HG03039 (cell line): ENCODE data around the gene IFITM5.
A peak's percentile ranks its signal among the peaks of the same experiment; 100 is the strongest.
"Not testable (repeated sequence)": the region's sequence is repeated elsewhere in the genome, so short reads cannot be mapped to it uniquely, and the experiment has no call there.

Experiments used
- ATAC-seq: cut with Tn5 transposase; IDR thresholded peaks from one replicate; pipeline ENCODE4 v1.9.1; 2021; ENCODE audit warnings: mild to moderate bottlenecking, moderate library complexity; ENCODE audit not compliant: unreplicated experiment

The IFITM5 gene

GRCh38 chr11:313304-313786 lies 14.0 kb upstream of the IFITM5 start:
- ATAC-seq: no peak

GRCh38 chr11:312092-312816 lies 12.9 kb upstream of the IFITM5 start:
- no peak for ATAC-seq

- ATAC-seq: peak; percentile 32
Measured at GRCh38 chr11:311013-311748, 11.9 kb upstream of the IFITM5 start.

- ATAC-seq: not testable (repeated sequence)
Measured at GRCh38 chr11:309979-310572, 10.8 kb upstream of the IFITM5 start.

- not testable (repeated sequence) for ATAC-seq
Measured at GRCh38 chr11:308740-309665, 9.7 kb upstream of the IFITM5 start.

GRCh38 chr11:307766-308708 lies 8.7 kb upstream of the IFITM5 start, which contains the start of gene IFITM2:
TSS of gene IFITM2 (plus strand) at chr11:307816. CDS start at chr11:308193, 377 bp downstream.
- not testable (repeated sequence) for ATAC-seq

- no peak for ATAC-seq
Measured at GRCh38 chr11:306645-307371, 7.5 kb upstream of the IFITM5 start.

GRCh38 chr11:305844-306211 lies 6.5 kb upstream of the IFITM5 start:
- ATAC-seq: no peak

- ATAC-seq: no peak
Measured at GRCh38 chr11:304915-305843, 5.9 kb upstream of the IFITM5 start.

GRCh38 chr11:304061-304506 lies 4.8 kb upstream of the IFITM5 start:
- ATAC-seq: no peak

GRCh38 chr11:303363-303762 lies 4.0 kb upstream of the IFITM5 start:
- no peak for ATAC-seq

- ATAC-seq: no peak
Measured at GRCh38 chr11:299951-300735, 817 bp upstream of the IFITM5 start.

- no peak for ATAC-seq
Measured at GRCh38 chr11:298406-299065, 790 bp downstream of the IFITM5 start.

GRCh38 chr11:297586-298405 lies 1.5 kb downstream of the IFITM5 start:
- ATAC-seq: no peak

- ATAC-seq: no peak
Measured at GRCh38 chr11:297051-297585, 2.2 kb downstream of the IFITM5 start.
